Adrenal gland (tissue), 5 donors: ENCODE data around the gene SERPINB12.

ENCODE experiments used
- POLR2A ChIP-seq, 2 donors: fragments of 450-650 bp; IDR thresholded peaks; one replicate each; pipeline ENCODE4 v1.6.1; 2017; ENCODE audit warnings: antibody characterized with exemption in 2 of 2, mild to moderate bottlenecking in 2 of 2, moderate library complexity in 1 of 2
- TF ChIP-seq, protein P1 (sequence below), 6 experiments: fragments of 450-650 bp in 4 of 6; fragments of 200-600 bp in 2 of 6; sonication (generic) in 1 of 6; IDR thresholded peaks; 1 replicate in 5 of 6; 2 replicates in 1 of 6; pipeline versions ENCODE4 v1.5.1 to v1.8.0; 2016 to 2021; ENCODE audit warnings: antibody characterized with exemption in 6 of 6, mild to moderate bottlenecking in 2 of 6, moderate library complexity in 1 of 6
- donor health status: DM: no; HTN: no; CAD: no.

GRCh38 chr18:63553081-63553480, 10.9 kb downstream of the SERPINB12 start:
- TF ChIP-seq POLR2A (IDR thresholded peaks at IDR 0.05), result no peak
- TF ChIP-seq, protein P1, sequence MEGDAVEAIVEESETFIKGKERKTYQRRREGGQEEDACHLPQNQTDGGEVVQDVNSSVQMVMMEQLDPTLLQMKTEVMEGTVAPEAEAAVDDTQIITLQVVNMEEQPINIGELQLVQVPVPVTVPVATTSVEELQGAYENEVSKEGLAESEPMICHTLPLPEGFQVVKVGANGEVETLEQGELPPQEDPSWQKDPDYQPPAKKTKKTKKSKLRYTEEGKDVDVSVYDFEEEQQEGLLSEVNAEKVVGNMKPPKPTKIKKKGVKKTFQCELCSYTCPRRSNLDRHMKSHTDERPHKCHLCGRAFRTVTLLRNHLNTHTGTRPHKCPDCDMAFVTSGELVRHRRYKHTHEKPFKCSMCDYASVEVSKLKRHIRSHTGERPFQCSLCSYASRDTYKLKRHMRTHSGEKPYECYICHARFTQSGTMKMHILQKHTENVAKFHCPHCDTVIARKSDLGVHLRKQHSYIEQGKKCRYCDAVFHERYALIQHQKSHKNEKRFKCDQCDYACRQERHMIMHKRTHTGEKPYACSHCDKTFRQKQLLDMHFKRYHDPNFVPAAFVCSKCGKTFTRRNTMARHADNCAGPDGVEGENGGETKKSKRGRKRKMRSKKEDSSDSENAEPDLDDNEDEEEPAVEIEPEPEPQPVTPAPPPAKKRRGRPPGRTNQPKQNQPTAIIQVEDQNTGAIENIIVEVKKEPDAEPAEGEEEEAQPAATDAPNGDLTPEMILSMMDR (IDR thresholded peaks at IDR 0.05), result no peak
